IPS-18a (cell line): Measurements from ENCODE around the gene RBBP4.
A peak's percentile ranks its signal among the peaks of the same experiment; 100 is the strongest.
"Not testable (repeated sequence)": the region's sequence is repeated elsewhere in the genome, so short reads cannot be mapped to it uniquely, and the experiment has no call there.

Source experiments
- H3K27ac ChIP-seq: one replicate; pipeline ENCODE4 v1.5.1; 2013; ENCODE audit warnings: low read length
- H3K27me3 ChIP-seq: one replicate; pipeline ENCODE4 v1.6.1; 2013; ENCODE audit warnings: mild to moderate bottlenecking, low read length; ENCODE audit not compliant: control insufficient read depth, insufficient read depth
- H3K36me3 ChIP-seq: one replicate; pipeline ENCODE4 v1.6.1; 2013; ENCODE audit warnings: low read depth, low read length; ENCODE audit not compliant: control insufficient read depth
- H3K4me1 ChIP-seq: one replicate; pipeline ENCODE4 v1.6.1; 2013; ENCODE audit warnings: low read depth, low read length; ENCODE audit not compliant: control insufficient read depth
- H3K4me3 ChIP-seq: one replicate; pipeline ENCODE4 v1.5.1; 2013; ENCODE audit warnings: low read length
- H3K9ac ChIP-seq: one replicate; pipeline ENCODE4 v1.6.1; 2013; ENCODE audit warnings: mild to moderate bottlenecking, low read length, moderate library complexity
- H3K9me3 ChIP-seq: one replicate; pipeline ENCODE4 v1.6.1; 2013; ENCODE audit warnings: low read depth, low read length; ENCODE audit not compliant: control insufficient read depth

The RBBP4 gene

GRCh38 chr1:32701951-32702598 lies 51.1 kb downstream of the RBBP4 start:
- no peak overlapping the region for H3K9ac ChIP-seq
- no peak overlapping the region for H3K27ac ChIP-seq
- H3K4me1 ChIP-seq: peaks cover 4% of the 10 kb centered on the region
- H3K4me3 ChIP-seq: peak overlapping the region; percentile 40
- H3K9me3 ChIP-seq: no peaks in the 10 kb centered on the region
- H3K36me3 ChIP-seq: no peaks in the 10 kb centered on the region
- peaks cover 33% of the 10 kb centered on the region for H3K27me3 ChIP-seq

DNA sequence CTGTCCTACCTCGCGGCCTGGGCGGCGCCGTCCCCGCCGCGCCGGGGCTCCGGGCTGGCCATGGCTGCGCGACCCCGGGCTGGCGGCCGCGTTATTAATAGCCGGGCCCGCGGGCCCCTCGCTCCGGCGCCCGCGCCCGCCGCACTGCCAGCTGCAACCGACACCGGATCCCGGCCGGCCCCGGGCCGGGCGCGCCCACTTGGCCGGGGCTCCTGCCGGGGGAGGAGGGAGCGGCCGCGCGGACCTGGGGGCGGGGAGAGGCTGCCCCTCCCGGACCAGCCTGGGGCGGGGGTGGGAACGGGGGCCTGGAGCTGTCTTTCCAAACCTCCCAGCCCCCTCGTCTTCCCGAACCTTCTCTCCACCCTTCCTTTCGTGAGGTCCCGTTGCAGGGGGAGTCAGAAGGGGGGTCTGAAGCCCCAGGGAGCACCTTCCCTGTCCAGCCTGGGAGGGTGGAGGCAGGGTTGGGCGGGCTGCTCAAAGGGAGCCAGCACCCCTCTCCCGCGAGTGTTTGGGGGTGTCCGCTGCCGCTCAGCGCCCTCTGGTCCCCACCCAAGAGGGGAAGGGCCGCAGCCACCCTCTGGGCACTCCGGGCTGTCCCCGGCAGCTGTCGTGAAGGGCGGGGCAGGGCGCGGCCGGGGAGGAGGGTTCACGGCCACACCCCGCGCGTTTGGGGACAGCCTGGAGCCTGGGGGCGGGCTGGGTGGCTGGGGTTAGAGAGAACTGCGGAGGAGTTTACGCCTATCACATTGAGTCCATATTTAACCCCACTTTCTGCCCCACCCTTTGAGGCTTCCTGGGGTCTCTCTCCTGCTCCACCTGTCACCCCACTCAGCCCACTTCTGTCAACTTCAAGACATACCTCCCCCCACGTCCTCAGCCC lies 51.8 kb downstream of the RBBP4 start, which contains the start of gene SYNC:
SYNC (minus strand) TSS at position 172 of the 880 bp plus-strand sequence; CDS start at position 62, 110 bp downstream.
- Histone ChIP-seq H3K9ac (no peak within 1 kb of the TSS), H3K4me1 (peaks cover 4% of the 10 kb centered on the region), H3K36me3 (no peaks in the 10 kb centered on the region), H3K27me3 (peaks cover 33% of the 10 kb centered on the region), H3K27ac (no peak within 1 kb of the TSS), H3K9me3 (no peaks in the 10 kb centered on the region), H3K4me3 (peak within 1 kb of the TSS; percentile 53)

DNA sequence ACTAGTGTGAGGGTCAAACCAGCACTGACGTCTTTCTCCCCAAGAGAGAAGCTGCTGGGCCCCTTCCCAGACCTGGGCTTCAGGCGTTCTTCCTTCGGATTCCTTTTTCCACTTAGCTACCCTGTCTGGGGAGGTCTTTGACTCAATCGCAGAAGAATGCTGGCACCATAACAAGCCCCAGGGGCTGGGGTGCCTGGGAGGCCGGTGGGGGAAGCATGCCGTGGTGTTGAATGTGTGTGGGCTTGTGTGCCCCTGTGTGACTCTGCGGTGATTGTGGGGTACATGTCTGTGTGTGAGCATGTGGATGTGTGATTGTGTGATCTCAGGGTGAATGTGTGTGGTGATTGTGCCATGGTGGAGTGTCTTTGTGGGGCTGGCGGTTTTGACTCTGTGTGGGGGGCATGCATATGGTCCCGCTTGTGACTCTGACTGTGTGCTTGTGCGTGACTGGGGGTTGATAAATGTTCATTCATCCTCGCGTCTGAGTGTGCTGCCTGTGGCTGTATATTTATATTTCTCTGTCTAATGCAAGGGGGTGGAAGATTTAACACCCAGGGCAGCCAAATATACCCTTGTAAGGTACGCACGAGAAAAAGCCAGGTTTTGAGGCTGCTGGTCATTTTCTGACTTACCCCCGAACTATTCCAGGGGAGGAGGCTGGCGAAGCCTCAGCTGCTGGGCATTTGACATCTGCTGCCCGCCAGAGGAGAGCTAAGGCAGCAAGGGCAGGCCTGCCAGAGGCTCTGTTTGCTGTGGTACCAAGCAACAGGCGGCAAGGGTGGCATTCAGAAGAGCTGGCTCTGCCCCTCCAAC lies 52.7 kb downstream of the RBBP4 start:
- Histone ChIP-seq H3K9ac (no peak overlapping the region), H3K4me1 (peaks cover 4% of the 10 kb centered on the region), H3K27me3 (peaks cover 33% of the 10 kb centered on the region), H3K27ac (no peak overlapping the region), H3K9me3 (no peaks in the 10 kb centered on the region), H3K36me3 (no peaks in the 10 kb centered on the region), H3K4me3 (peak overlapping the region; percentile 53)

DNA sequence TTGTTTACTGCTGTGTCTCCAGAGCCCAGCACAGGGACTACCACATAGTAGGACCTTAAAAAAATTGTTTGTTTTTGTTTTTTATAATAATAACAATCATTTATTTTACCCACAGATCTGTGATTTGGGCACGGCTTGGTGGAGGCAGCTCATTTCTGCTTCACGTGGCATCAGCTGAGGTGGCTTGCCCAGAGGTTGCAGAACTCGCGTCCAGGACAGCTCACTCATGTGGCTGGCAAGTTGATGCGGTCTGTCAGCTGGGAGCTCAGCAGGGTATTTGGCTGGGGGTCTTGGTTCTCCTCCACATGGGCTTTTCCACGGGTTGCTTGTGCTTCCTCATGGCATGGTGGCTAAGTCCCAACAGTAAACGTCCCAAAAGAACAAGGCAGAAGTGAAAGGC lies 54.5 kb downstream of the RBBP4 start:
- H3K4me1 ChIP-seq: peaks cover 4% of the 10 kb centered on the region
- no peak overlapping the region for H3K9ac ChIP-seq
- H3K36me3 ChIP-seq: no peaks in the 10 kb centered on the region
- H3K27ac ChIP-seq: no peak overlapping the region
- H3K4me3 ChIP-seq: no peak overlapping the region
- H3K9me3 ChIP-seq: no peaks in the 10 kb centered on the region
- H3K27me3 ChIP-seq: peaks cover 33% of the 10 kb centered on the region

- Histone ChIP-seq H3K4me3 (no peak overlapping the region), H3K36me3 (no peaks in the 10 kb centered on the region), H3K9ac (no peak overlapping the region), H3K27me3 (peaks cover 32% of the 10 kb centered on the region), H3K27ac (no peak overlapping the region), H3K4me1 (peaks cover 4% of the 10 kb centered on the region), H3K9me3 (no peaks in the 10 kb centered on the region)
These were observed 55.5 kb downstream of the RBBP4 start for GRCh38 chr1:32706491-32706890.

GRCh38 chr1:32709075-32709474 lies 58.1 kb downstream of the RBBP4 start:
- Histone ChIP-seq H3K4me3 (no peak overlapping the region), H3K9ac (no peak overlapping the region), H3K27ac (no peak overlapping the region), H3K9me3 (no peaks in the 10 kb centered on the region), H3K4me1 (no peaks in the 10 kb centered on the region), H3K36me3 (no peaks in the 10 kb centered on the region), H3K27me3 (peaks cover 8% of the 10 kb centered on the region)

DNA sequence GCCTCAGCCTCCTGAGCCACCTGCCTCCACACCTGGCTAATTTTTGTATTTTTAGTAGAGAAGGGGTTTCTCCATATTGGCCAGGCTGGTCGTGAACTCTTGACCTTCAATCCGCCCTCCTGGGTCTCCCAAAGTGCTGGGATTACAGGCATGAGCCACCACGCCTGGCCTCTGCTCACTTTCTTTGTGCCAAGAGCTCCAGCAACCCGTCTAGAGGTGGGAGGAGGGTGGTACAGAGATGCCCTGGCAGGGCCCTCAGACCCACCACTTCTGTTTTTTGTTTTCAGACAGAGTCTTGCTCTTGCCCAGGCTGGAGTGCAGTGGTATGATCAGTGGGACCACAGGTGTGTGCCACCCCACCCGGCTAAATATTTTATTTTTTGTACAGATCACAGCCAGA lies 58.5 kb downstream of the RBBP4 start:
- no peak overlapping the region for H3K9ac ChIP-seq
- no peaks in the 10 kb centered on the region for H3K36me3 ChIP-seq
- peaks cover 4% of the 10 kb centered on the region for H3K27me3 ChIP-seq
- H3K4me3 ChIP-seq: no peak overlapping the region
- no peaks in the 10 kb centered on the region for H3K9me3 ChIP-seq
- H3K27ac ChIP-seq: no peak overlapping the region
- H3K4me1 ChIP-seq: no peaks in the 10 kb centered on the region

- H3K36me3 ChIP-seq, H3K4me1 ChIP-seq, H3K9ac ChIP-seq, H3K27me3 ChIP-seq, H3K4me3 ChIP-seq, H3K27ac ChIP-seq, H3K9me3 ChIP-seq: not testable (repeated sequence)
These were observed 60.2 kb downstream of the RBBP4 start for GRCh38 chr1:32711221-32711620.

DNA sequence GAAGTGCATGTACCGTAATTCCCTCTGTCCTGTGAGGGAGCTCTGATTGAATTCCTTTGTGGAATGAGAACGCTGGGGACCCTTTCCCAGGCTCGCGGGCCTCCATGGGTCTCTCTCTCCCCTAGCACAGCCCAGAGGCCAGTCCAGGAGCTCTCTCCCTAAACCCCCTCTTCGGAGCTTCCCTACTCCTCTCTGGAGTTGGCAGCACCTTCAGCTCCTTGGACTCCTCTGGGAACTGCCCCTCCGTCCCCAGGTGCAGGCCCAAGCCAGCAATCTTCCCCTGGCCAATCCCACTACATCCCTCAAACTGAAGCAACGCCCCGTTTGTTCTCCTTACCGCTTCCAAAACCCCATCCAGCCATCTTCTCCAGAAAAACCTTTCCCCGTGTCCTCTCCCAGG lies 62.1 kb downstream of the RBBP4 start:
- peaks cover 11% of the 10 kb centered on the region for H3K4me1 ChIP-seq
- H3K27ac ChIP-seq: no peak overlapping the region
- H3K4me3 ChIP-seq: no peak overlapping the region
- no peaks in the 10 kb centered on the region for H3K36me3 ChIP-seq
- no peaks in the 10 kb centered on the region for H3K9me3 ChIP-seq
- no peaks in the 10 kb centered on the region for H3K27me3 ChIP-seq
- H3K9ac ChIP-seq: no peak overlapping the region

GRCh38 chr1:32714277-32714676 lies 63.3 kb downstream of the RBBP4 start:
- no peaks in the 10 kb centered on the region for H3K36me3 ChIP-seq
- H3K4me1 ChIP-seq: peaks cover 11% of the 10 kb centered on the region
- H3K9ac ChIP-seq: no peak overlapping the region
- no peaks in the 10 kb centered on the region for H3K27me3 ChIP-seq
- no peaks in the 10 kb centered on the region for H3K9me3 ChIP-seq
- H3K27ac ChIP-seq: no peak overlapping the region
- no peak overlapping the region for H3K4me3 ChIP-seq

- H3K27me3 ChIP-seq: no peaks in the 10 kb centered on the region
- no peak overlapping the region for H3K4me3 ChIP-seq
- no peak overlapping the region for H3K9ac ChIP-seq
- no peak overlapping the region for H3K27ac ChIP-seq
- H3K36me3 ChIP-seq: no peaks in the 10 kb centered on the region
- no peaks in the 10 kb centered on the region for H3K9me3 ChIP-seq
- peaks cover 11% of the 10 kb centered on the region for H3K4me1 ChIP-seq
These were observed 64.9 kb downstream of the RBBP4 start for GRCh38 chr1:32715901-32716311.
